ENCODE results near the gene LOXL4.

DNA sequence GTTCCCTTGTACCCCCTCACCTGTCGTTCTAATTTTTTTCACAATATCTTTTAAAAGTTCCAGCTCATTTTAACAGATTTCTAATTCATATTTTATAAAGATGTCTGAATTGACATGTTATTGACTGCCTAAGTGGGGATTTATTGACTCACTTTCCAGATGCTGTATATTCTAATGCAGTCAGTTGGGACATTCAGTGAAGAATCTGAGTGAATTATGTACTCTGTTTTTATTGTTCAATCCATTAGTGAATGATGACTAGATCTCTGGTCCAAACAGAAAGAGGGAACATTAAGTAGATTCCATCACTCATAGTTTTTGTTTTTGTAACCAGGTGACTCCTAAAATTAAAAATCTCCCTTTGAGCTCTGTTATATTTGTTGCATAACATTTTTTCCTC is 54.3 kb downstream of the LOXL4 start:
- TF ChIP-seq, protein P1, sequence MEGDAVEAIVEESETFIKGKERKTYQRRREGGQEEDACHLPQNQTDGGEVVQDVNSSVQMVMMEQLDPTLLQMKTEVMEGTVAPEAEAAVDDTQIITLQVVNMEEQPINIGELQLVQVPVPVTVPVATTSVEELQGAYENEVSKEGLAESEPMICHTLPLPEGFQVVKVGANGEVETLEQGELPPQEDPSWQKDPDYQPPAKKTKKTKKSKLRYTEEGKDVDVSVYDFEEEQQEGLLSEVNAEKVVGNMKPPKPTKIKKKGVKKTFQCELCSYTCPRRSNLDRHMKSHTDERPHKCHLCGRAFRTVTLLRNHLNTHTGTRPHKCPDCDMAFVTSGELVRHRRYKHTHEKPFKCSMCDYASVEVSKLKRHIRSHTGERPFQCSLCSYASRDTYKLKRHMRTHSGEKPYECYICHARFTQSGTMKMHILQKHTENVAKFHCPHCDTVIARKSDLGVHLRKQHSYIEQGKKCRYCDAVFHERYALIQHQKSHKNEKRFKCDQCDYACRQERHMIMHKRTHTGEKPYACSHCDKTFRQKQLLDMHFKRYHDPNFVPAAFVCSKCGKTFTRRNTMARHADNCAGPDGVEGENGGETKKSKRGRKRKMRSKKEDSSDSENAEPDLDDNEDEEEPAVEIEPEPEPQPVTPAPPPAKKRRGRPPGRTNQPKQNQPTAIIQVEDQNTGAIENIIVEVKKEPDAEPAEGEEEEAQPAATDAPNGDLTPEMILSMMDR (IDR thresholded peaks at IDR 0.05), result no peak
- TF ChIP-seq POLR2A (IDR thresholded peaks at IDR 0.05), result no peak
- no peak for TF ChIP-seq EP300 (IDR thresholded peaks at IDR 0.05)
